NCI-H460 (cell line): Measurements from ENCODE around the gene INO80B. TPM values are rescaled to one million over a fixed set of nuclear protein-coding genes. Genes with fewer than 3 reads are reported as not detected.
"Not testable (repeated sequence)": the region's sequence is repeated elsewhere in the genome, so short reads cannot be mapped to it uniquely, and the experiment has no call there.

Experiments
- DNase-seq: peaks from one replicate; pipeline ENCODE4 v3.0.0-alpha.2; 2016; ENCODE audit warnings: low read depth; ENCODE audit errors: extremely low read depth
- polyA plus RNA-seq: library from polyadenylated mRNA; depleted of rRNA; stranded (reverse); fragments of >200 nt; gene quantifications from 2 replicates; pipeline ENCODE4 v1.2.3, GENCODE V29; 2014; cell fraction: nucleus; rRNA removed
- total RNA-seq: library from RNA; depleted of rRNA; stranded (reverse); fragments of >200 nt; shearing (Covaris generic); gene quantifications from 2 replicates; pipeline ENCODE4 v1.2.3, GENCODE V29; 2014; rRNA removed

INO80B gene
- total RNA-seq = 19.8 and 19.9 TPM in 2 replicates
- 81.3 and 140 TPM in 2 replicates for polyA plus RNA-seq

GRCh38 chr2:74454654-74455511 is at the start of gene INO80B:
Gene INO80B, plus strand, starts transcription at chr2:74455087. Its CDS starts 30 bp downstream, at chr2:74455117.
- peak; percentile 98 for DNase-seq

- no peak for DNase-seq
Observed at GRCh38 chr2:74406035-74406434, 48.9 kb upstream of the INO80B start.

- no peak for DNase-seq
Observed at GRCh38 chr2:74407682-74408081, 47.2 kb upstream of the INO80B start.

- no peak for DNase-seq
Observed at GRCh38 chr2:74413001-74413698, 41.7 kb upstream of the INO80B start.

DNA sequence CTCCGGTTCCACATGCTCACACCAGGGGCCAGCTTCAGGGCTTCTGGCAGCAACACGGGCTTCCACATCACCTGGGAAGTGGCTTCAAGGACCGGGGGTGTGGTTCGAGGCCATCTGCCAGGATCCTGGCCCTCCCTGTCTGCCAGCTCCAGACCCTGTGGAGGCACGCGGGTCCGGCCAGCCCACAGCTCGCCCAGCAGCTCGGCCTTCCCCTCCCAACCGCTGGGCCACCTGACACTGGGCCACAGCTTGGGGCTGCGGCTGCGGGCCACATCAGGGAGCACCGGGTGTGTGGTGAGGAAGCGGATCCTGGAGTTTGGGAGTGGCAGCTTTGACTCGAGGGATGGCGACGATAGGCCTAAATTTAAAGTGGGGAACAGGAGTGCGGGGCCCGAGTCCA is 40.4 kb upstream of the INO80B start:
- no peak for DNase-seq

DNA sequence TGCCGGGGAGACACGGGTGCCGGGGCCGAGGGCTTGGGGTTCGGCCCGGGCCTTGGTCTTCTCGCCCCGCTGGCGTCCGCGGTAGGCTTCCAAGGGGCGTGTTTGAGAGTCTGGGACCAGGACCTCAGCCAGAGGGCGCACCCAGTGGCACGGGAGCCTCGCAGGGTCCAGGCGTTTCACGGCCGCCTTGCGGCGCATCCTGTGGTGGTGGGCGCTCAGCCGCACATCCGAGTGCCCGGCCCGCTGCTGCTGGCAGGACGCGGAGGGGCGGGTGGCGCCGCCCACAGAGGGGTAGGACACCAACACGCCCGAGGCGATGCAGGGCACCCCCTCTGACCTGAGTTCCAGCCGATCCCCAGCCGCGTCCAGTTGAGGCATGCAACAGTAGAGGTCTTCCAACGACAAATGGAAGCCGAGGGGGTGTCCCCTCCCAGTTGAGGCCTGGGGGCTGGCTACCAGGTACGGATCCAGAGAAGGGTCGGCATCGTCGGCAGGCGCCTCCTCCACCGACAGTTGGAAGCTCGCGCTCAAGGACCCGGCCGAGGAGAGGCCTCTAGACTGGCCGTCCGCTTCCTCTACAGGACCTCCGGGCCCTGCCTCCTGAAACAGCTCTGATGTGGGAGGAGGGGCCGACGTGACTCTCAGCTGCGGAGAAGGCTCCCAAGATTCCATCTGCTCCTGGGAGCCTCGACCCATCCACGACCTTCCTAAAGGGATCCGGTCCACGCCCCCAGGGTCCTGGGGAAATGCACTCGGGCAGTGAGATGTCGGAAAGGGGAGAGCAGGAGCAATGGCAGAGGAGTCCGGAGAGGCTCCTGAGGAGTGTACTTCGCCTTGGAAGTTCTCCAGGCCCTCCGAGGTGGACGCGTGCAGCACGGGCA is 39.8 kb upstream of the INO80B start:
- DNase-seq = no peak

DNA sequence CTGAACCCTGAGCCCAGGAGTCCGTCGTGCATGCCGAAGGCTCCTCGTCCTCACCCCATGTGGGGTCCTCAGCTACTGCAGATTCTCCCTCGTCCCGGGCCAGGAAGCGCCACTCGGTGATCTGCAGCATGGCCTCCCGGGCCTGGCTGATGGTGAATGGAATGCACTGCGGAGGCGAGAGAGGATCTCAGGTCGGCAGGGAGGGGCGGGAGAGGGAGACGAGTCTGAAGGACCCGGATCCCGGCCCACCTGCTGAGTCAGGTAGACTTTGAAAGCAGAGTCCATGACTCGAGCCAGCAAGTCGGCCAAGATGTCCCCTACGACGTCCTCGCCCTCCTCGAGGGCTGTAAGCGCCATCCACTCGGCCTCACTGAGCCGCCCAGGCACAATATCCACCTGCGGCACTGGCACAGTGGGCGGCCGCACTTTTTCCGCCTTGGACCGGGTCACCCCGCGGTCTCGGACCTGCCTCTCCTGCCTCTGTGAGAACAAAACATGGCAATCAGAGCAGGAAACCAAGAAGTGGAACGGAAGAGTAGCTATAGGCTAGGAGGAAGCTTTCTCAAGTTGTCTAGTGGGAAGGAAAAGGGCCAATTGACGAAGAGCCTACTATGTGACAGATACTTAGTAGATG is 39.0 kb upstream of the INO80B start:
- no peak for DNase-seq

- DNase-seq = no peak
Observed at GRCh38 chr2:74416778-74417177, 38.1 kb upstream of the INO80B start.

GRCh38 chr2:74417197-74417596 is 37.7 kb upstream of the INO80B start:
- DNase-seq = no peak

- DNase-seq = no peak
Observed at GRCh38 chr2:74417763-74418162, 37.1 kb upstream of the INO80B start.

DNA sequence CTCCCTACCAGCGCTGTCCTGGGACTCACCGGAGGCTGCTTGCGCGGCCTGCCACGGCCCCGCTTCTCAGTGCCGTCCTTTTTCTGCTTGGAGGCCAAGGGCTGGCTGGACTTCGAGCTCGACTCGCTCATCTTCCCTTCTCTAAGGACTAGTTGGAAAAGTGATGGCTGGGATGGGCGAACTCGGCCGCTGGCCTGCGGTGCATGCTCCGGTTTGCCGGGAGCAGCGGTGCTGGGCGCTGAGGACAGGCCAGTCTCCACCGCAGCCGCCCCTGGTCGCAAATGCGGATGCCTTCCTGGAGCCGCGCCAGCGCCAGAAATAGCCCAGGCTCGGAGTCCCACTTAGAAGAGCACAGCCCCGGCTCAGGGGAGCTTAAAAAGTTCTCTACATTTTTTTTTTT is 36.6 kb upstream of the INO80B start:
- DNase-seq = no peak

DNA sequence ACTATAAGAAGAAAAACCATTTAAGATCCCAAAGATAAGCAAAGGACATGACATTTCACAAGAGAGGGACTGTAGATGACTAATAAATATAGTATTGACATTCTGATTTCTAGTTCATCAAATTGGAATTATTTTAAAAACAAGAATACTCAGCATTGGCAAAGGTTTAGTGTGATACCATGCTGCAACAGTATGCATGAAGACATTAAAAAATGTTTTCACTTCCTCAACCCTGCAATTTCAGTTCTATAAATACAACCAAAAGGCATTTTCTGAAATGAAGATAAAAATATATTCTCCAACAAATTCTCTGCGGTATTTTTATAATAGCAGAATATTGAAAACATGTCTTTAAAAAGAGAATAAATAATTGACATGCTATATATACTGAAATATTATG is 35.5 kb upstream of the INO80B start:
- DNase-seq = no peak

DNA sequence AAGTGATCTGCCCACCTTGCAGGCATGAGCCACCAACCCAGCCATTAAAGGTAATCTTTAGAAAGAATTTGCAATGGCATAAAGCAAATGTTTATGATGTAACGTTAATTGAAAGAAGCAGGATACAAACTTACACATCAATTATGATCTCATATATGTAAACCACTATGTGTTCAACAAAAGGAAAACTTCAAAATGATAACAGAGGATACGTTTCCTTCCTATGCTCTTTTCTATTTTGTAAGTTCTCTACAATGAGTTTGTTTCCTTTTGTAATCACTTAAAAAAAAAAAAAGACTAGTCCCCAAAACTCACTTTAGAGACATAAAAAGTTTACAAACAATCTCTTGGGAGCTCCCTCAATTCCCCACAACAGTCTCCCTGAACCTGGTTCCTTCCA is 34.9 kb upstream of the INO80B start:
- no peak for DNase-seq

GRCh38 chr2:74420443-74421103 is 34.3 kb upstream of the INO80B start:
- DNase-seq = not testable (repeated sequence)

GRCh38 chr2:74421221-74421870 is 33.5 kb upstream of the INO80B start, which contains the start of the genes C2orf81 and WDR54:
Gene C2orf81, minus strand, starts transcription at chr2:74421619. Its CDS starts 59 bp downstream, at chr2:74421560.
Gene WDR54, plus strand, starts transcription at chr2:74421730. Its CDS starts 424 bp downstream, at chr2:74422154.
- peak; percentile 79 for DNase-seq

DNA sequence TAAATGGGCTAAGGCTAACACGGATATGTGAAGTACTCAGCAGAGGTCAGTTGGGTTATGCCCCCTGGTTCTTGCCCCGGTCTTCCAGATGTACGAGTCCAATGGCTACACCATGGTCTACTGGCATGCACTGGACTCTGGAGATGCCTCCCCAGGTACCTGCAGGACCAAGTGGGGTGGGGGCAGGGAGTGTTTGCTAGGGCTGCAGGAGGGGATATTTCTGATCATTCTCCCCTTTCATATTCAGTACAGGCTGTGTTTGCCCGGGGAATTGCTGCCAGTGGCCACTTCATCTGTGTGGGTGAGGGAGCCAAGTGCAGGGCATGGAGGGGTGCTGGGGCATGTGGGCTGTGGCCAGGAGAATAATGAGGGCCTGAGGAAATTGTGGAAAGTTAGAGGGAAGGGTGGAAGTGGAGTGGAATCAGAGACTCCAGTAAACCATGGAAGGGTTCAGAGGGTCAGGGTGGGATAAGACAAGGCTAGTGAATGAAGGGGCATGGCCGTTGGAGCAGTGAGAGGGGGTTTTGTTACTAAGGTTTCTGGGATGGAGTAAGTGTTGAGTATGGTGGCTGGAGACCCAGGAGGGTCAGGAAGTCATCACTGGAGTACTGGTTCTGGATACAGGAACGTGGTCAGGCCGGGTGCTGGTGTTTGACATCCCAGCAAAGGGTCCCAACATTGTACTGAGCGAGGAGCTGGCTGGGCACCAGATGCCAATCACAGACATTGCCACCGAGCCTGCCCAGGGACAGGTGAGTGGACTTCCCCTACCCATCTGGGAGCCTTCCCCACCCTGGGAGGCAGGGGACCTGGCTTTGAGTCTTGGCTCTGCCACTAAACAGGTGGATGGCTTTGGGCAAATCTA is 31.4 kb upstream of the INO80B start:
- DNase-seq = no peak

DNA sequence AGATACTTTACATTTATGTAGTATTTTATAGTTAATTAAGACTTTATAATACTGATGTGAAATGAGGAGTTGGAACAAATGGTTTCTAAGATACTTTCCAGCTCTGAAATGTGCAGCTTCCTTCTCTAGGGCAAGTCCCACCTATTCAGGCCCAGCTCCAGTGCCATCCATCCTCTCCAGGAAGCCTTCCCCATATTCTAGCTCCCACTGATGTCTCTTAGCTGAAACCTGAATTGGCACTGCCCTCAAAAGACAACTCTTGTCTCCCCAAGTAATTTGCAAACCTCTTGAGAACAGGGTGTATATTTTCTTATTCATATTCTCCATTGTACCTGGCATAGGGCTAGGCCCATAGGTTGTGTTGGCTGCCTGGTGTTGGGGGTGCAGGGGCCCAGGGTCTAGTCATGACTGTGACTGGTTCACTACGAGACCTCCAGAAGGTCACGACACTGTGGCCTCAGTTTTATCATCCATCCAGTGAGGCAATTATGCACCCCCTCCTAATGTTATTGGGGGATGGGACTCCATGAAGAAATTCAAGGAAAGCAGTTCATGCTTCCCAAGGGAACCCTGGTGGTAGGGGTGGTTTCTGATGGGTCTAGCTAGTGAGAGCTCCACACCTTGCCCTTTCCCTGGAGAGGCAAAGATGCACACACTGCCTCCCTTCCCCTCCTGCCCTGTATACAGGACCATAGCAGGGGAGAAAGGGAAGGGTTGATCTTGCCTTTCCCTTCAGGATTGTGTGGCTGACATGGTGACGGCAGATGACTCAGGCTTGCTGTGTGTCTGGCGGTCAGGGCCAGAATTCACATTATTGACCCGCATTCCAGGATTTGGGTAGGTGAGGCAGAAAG is 30.5 kb upstream of the INO80B start:
- DNase-seq = no peak
